Esophagus (tissue), 2 donors: Measurements from ENCODE around the gene FGFR3. TPM values are rescaled to one million over a fixed set of nuclear protein-coding genes. Genes with fewer than 3 reads are reported as not detected.

Source experiments
- H3K27ac ChIP-seq, 2 donors: one replicate each; pipeline ENCODE4 v1.5.1; 2013; ENCODE audit warnings: low read depth in 2 of 2, mild to moderate bottlenecking in 2 of 2, inconsistent platforms in 1 of 2, low read length in 1 of 2, moderate library complexity in 1 of 2
- H3K27me3 ChIP-seq, 2 donors: one replicate each; pipeline ENCODE4 v1.6.1; 2013; ENCODE audit warnings: low read length in 2 of 2, control low read depth in 1 of 2, mild to moderate bottlenecking in 1 of 2; ENCODE audit not compliant: insufficient read depth in 2 of 2, control insufficient read depth in 1 of 2
- H3K36me3 ChIP-seq, 2 donors: one replicate each; pipeline ENCODE4 v1.6.1; 2013; ENCODE audit warnings: low read length in 1 of 2; ENCODE audit not compliant: control insufficient read depth in 2 of 2, insufficient read depth in 2 of 2
- H3K4me1 ChIP-seq, 2 donors: one replicate each; pipeline ENCODE4 v1.6.1; 2013; ENCODE audit warnings: low read length in 1 of 2; ENCODE audit not compliant: control insufficient read depth in 2 of 2, insufficient read depth in 2 of 2
- H3K4me3 ChIP-seq, 2 donors: one replicate each; pipeline ENCODE4 v1.5.1; 2013; ENCODE audit warnings: low read length in 2 of 2, mild to moderate bottlenecking in 2 of 2, low read depth in 1 of 2, moderate library complexity in 1 of 2
- H3K9me3 ChIP-seq, 2 donors: one replicate each; pipeline ENCODE4 v1.6.1; 2013; ENCODE audit warnings: mild to moderate bottlenecking in 2 of 2, low read depth in 1 of 2, low read length in 1 of 2, moderate library complexity in 1 of 2; ENCODE audit not compliant: control insufficient read depth in 2 of 2, insufficient read depth in 1 of 2
- WGBS, 2 donors: extraction: QIAGEN DNeasy Blood & Tissue Kit; methylation state at CpG; one replicate each; pipeline ENCODE4 v1.1.7; 2013; 5-methylcytosine and 5-hydroxymethylcytosine counted together
- polyA plus RNA-seq, 2 donors: library from polyadenylated mRNA; stranded (reverse); fragments of 200-250 nt; gene quantifications; one replicate each; pipeline ENCODE4 v1.2.3, GENCODE V29; 2013
- donor health status: healthy with polysubstance abuse.
- donor health status: Bipolar disorder and iron deficiency.

FGFR3 gene
- polyA plus RNA-seq, 2 donors: 97.6 to 121 TPM

- Histone ChIP-seq H3K27me3 (no peaks in the 10 kb centered on the region), H3K4me1 (peaks cover 22 to 61% of the 10 kb centered on the region in 2 donors), H3K27ac (peak overlapping the region; percentile 72 to 95), H3K36me3 (no peaks in the 10 kb centered on the region), H3K9me3 (no peaks in the 10 kb centered on the region), H3K4me3 (no peak overlapping the region)
- WGBS, 2 donors: 58 to 72% methylated on average over 5 of the region's 5 CpGs
Measured at GRCh38 chr4:1754336-1754735, 38.8 kb upstream of the FGFR3 start.

GRCh38 chr4:1755297-1755696 lies 37.8 kb upstream of the FGFR3 start:
- H3K4me3 ChIP-seq: no peak overlapping the region
- H3K4me1 ChIP-seq: peaks cover 22 to 70% of the 10 kb centered on the region in 2 donors
- 81 to 82% methylated on average over 13 to 17 of the region's 17 CpGs for WGBS, 2 donors
- H3K36me3 ChIP-seq: no peaks in the 10 kb centered on the region
- H3K27me3 ChIP-seq: no peaks in the 10 kb centered on the region
- no peaks in the 10 kb centered on the region for H3K9me3 ChIP-seq
- peak overlapping the region; percentile 8 to 95 for H3K27ac ChIP-seq

- peak overlapping the region in 1 of 2 donors; percentile 95 for H3K27ac ChIP-seq
- WGBS, 2 donors: 66 to 73% methylated on average over 18 of the region's 18 CpGs
- H3K9me3 ChIP-seq: no peaks in the 10 kb centered on the region
- H3K36me3 ChIP-seq: no peaks in the 10 kb centered on the region
- no peaks in the 10 kb centered on the region for H3K27me3 ChIP-seq
- no peak overlapping the region for H3K4me3 ChIP-seq
- peaks cover 22 to 69% of the 10 kb centered on the region in 2 donors for H3K4me1 ChIP-seq
Measured at GRCh38 chr4:1756079-1756478, 37.0 kb upstream of the FGFR3 start.

GRCh38 chr4:1756893-1757779 lies 36.0 kb upstream of the FGFR3 start:
- 66 to 73% methylated on average over 18 to 20 of the region's 20 CpGs for WGBS, 2 donors
- H3K36me3 ChIP-seq: no peaks in the 10 kb centered on the region
- H3K4me3 ChIP-seq: no peak overlapping the region
- H3K4me1 ChIP-seq: peaks cover 18 to 60% of the 10 kb centered on the region in 2 donors
- H3K27me3 ChIP-seq: no peaks in the 10 kb centered on the region
- H3K27ac ChIP-seq: peak overlapping the region in 1 of 2 donors; percentile 58
- no peaks in the 10 kb centered on the region for H3K9me3 ChIP-seq

GRCh38 chr4:1757836-1758235 lies 35.3 kb upstream of the FGFR3 start:
- 57 to 61% methylated on average over 15 to 17 of the region's 17 CpGs for WGBS, 2 donors
- peak overlapping the region; percentile 81 to 94 for H3K27ac ChIP-seq
- H3K9me3 ChIP-seq: no peaks in the 10 kb centered on the region
- no peak overlapping the region for H3K4me3 ChIP-seq
- peaks cover 18 to 53% of the 10 kb centered on the region in 2 donors for H3K4me1 ChIP-seq
- no peaks in the 10 kb centered on the region for H3K36me3 ChIP-seq
- no peaks in the 10 kb centered on the region for H3K27me3 ChIP-seq

GRCh38 chr4:1758306-1759121 lies 34.6 kb upstream of the FGFR3 start:
- H3K4me1 ChIP-seq: peaks cover 17 to 47% of the 10 kb centered on the region in 2 donors
- peak overlapping the region in 1 of 2 donors; percentile 2 for H3K4me3 ChIP-seq
- no peaks in the 10 kb centered on the region for H3K36me3 ChIP-seq
- H3K27ac ChIP-seq: peak overlapping the region; percentile 81 to 94
- no peaks in the 10 kb centered on the region for H3K9me3 ChIP-seq
- 61 to 75% methylated on average over 26 to 27 of the region's 27 CpGs for WGBS, 2 donors
- H3K27me3 ChIP-seq: no peaks in the 10 kb centered on the region

GRCh38 chr4:1759170-1759817 lies 33.8 kb upstream of the FGFR3 start:
- Histone ChIP-seq H3K27ac (peak overlapping the region; percentile 81 to 94), H3K9me3 (no peaks in the 10 kb centered on the region), H3K36me3 (no peaks in the 10 kb centered on the region), H3K4me1 (peaks cover 13 to 42% of the 10 kb centered on the region in 2 donors), H3K27me3 (no peaks in the 10 kb centered on the region), H3K4me3 (peak overlapping the region in 1 of 2 donors; percentile 7)
- WGBS, 2 donors: 65 to 74% methylated on average over 19 of the region's 19 CpGs

- H3K4me3 ChIP-seq: no peak overlapping the region
- peaks cover 10 to 40% of the 10 kb centered on the region in 2 donors for H3K4me1 ChIP-seq
- no peaks in the 10 kb centered on the region for H3K9me3 ChIP-seq
- 48 to 57% methylated on average over 13 of the region's 13 CpGs for WGBS, 2 donors
- H3K27ac ChIP-seq: peak overlapping the region; percentile 81 to 94
- no peaks in the 10 kb centered on the region for H3K27me3 ChIP-seq
- H3K36me3 ChIP-seq: no peaks in the 10 kb centered on the region
Measured at GRCh38 chr4:1759818-1760223, 33.3 kb upstream of the FGFR3 start.

GRCh38 chr4:1760521-1761071 lies 32.5 kb upstream of the FGFR3 start:
- WGBS, 2 donors: 41 to 44% methylated on average over 18 to 25 of the region's 25 CpGs
- no peak overlapping the region for H3K4me3 ChIP-seq
- H3K4me1 ChIP-seq: peaks cover 9 to 35% of the 10 kb centered on the region in 2 donors
- H3K9me3 ChIP-seq: no peaks in the 10 kb centered on the region
- no peaks in the 10 kb centered on the region for H3K27me3 ChIP-seq
- no peaks in the 10 kb centered on the region for H3K36me3 ChIP-seq
- H3K27ac ChIP-seq: peak overlapping the region; percentile 81 to 94
